Fibroblast of lung (primary cell): ENCODE data around the gene LSAMP.

Source experiments
- EZH2 ChIP-seq: IDR thresholded peaks from 2 replicates; pipeline ENCODE4 v1.5.1; 2012; ENCODE audit warnings: low read length, control low read depth, mild to moderate bottlenecking; ENCODE audit errors: missing control alignments
- TF ChIP-seq, protein P1 (sequence below), 2 donors: IDR thresholded peaks in 1 of 2; conservative IDR thresholded peaks in 1 of 2; 1 replicate in 1 of 2; 2 replicates in 1 of 2; pipeline ENCODE4 v1.5.1; 2011 to 2012; ENCODE audit warnings: low read length in 2 of 2, control low read depth in 1 of 2, inconsistent platforms in 1 of 2, low read depth in 1 of 2, mild to moderate bottlenecking in 1 of 2

DNA sequence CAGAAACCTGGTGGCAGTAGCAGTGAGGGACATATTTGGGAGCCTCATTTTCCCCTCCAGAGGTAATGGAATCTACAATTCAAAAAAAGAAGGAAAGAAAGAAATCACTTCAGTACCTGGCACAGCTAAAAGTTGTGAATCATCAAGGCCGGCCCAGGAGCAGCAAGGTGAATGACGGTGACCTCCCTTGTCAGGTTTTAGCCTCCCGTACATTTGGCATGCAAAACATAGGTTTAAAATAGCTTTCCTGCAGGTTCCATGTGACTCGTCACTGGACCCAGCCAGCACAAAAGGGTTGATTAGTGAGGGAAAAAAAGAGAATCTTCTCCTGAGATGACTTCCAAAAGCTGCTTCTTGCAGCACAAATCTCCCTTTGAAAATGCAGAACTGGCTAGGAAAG is 394.2 kb downstream of the LSAMP start:
- TF ChIP-seq, protein P1, sequence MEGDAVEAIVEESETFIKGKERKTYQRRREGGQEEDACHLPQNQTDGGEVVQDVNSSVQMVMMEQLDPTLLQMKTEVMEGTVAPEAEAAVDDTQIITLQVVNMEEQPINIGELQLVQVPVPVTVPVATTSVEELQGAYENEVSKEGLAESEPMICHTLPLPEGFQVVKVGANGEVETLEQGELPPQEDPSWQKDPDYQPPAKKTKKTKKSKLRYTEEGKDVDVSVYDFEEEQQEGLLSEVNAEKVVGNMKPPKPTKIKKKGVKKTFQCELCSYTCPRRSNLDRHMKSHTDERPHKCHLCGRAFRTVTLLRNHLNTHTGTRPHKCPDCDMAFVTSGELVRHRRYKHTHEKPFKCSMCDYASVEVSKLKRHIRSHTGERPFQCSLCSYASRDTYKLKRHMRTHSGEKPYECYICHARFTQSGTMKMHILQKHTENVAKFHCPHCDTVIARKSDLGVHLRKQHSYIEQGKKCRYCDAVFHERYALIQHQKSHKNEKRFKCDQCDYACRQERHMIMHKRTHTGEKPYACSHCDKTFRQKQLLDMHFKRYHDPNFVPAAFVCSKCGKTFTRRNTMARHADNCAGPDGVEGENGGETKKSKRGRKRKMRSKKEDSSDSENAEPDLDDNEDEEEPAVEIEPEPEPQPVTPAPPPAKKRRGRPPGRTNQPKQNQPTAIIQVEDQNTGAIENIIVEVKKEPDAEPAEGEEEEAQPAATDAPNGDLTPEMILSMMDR (conservative IDR thresholded peaks at IDR 0.05 in 1 of 2, IDR thresholded peaks at IDR 0.05 in 1 of 2; ENCODE audit: low read depth in 1 of 2, low read length in 2 of 2): no peak
- no peak for TF ChIP-seq EZH2
